PC-9 (cell line): ENCODE measurements around the gene OSBPL2. TPM values are rescaled to one million over a fixed set of nuclear protein-coding genes. Genes with fewer than 3 reads are reported as not detected.

Experiments
- BruUV-seq: library from RNA; stranded (reverse); fragments of 400-500 nt; replicated peaks from 2 replicates; lab custom pipeline; 2021; lab: Mats Ljungman, UMichigan
- CTCF ChIA-PET: fragments of 300-600 bp; sonication (Branson Sonifier 250); formaldehyde crosslinking; loops from one replicate; lab custom pipeline; 2022; ENCODE audit warnings: antibody characterized with exemption; lab: Charles Lee
- POLR2A ChIA-PET: fragments of 300-600 bp; sonication (Branson Sonifier 250); formaldehyde crosslinking; loops from one replicate; lab custom pipeline; 2022; ENCODE audit warnings: antibody characterized with exemption; ENCODE audit not compliant: unreplicated experiment; lab: Charles Lee
- DNase-seq, 2 experiments: peaks; one replicate each; pipeline versions ENCODE4 v3.0.0 to v3.0.0-alpha.2; 2015 to 2022; ENCODE audit warnings: mixed read lengths in 1 of 2
- H2AFZ ChIP-seq: fragments of 200-600 bp; sonication (generic); 2 replicates; pipeline ENCODE4 v1.8.1; 2017; ENCODE audit warnings: antibody characterized with exemption
- H3F3A ChIP-seq: fragments of 200-600 bp; sonication (generic); 2 replicates; pipeline ENCODE4 v1.8.1; 2017; ENCODE audit warnings: antibody characterized with exemption, mild to moderate bottlenecking, low read depth; ENCODE audit not compliant: insufficient read depth
- H3K27ac ChIP-seq: fragments of 200-600 bp; sonication (generic); 2 replicates; pipeline ENCODE4 v1.6.1; 2016; ENCODE audit warnings: mixed run types
- H3K27me3 ChIP-seq: fragments of 200-600 bp; sonication (generic); 2 replicates; pipeline ENCODE4 v1.6.1; 2016; ENCODE audit warnings: low read depth, mixed run types; ENCODE audit not compliant: insufficient read depth
- H3K36me3 ChIP-seq: fragments of 200-600 bp; sonication (generic); 2 replicates; pipeline ENCODE4 v1.6.1; 2016; ENCODE audit warnings: low read depth, mixed run types
- H3K4me1 ChIP-seq: fragments of 200-600 bp; sonication (generic); replicated peaks from 2 replicates; pipeline ENCODE4 v1.6.1; 2016; ENCODE audit warnings: mixed run types; ENCODE audit not compliant: insufficient read depth
- H3K4me2 ChIP-seq: fragments of 200-600 bp; sonication (generic); 2 replicates; pipeline ENCODE4 v1.6.1; 2017; ENCODE audit warnings: mixed run types
- H3K4me3 ChIP-seq: fragments of 200-600 bp; sonication (generic); 2 replicates; pipeline ENCODE4 v1.6.1; 2016; ENCODE audit warnings: mixed run types
- H3K79me2 ChIP-seq: fragments of 200-600 bp; sonication (generic); 2 replicates; pipeline ENCODE4 v1.6.1; 2017; ENCODE audit warnings: low read depth, mixed run types
- H3K9me2 ChIP-seq: fragments of 200-600 bp; sonication (generic); 2 replicates; pipeline ENCODE4 v1.8.1; 2017; ENCODE audit warnings: mild to moderate bottlenecking; ENCODE audit not compliant: insufficient read depth
- H3K9me3 ChIP-seq: fragments of 200-600 bp; sonication (generic); 2 replicates; pipeline ENCODE4 v1.8.1; 2016; ENCODE audit warnings: low read depth; ENCODE audit not compliant: insufficient read depth
- H4K20me1 ChIP-seq: fragments of 200-600 bp; sonication (generic); 2 replicates; pipeline ENCODE4 v1.8.1; 2017; ENCODE audit not compliant: insufficient read depth
- EZH2 ChIP-seq: fragments of 200-600 bp; sonication (generic); IDR thresholded peaks from 2 replicates; pipeline ENCODE4 v1.8.0; 2017; ENCODE audit warnings: antibody characterized with exemption, low read depth
- intact Hi-C: fragments of 100-400 bp; cut with micrococcal nuclease; formaldehyde crosslinking; loops from one replicate; pipeline ENCODE4 v1.10.0; 2022; ENCODE audit not compliant: unreplicated experiment
- total RNA-seq: library from RNA; stranded (reverse); gene quantifications from 2 replicates; pipeline ENCODE4 v1.2.3, GENCODE V29; 2021
- TF ChIP-seq, protein P1 (sequence below): fragments of 200-600 bp; sonication (generic); conservative IDR thresholded peaks from 2 replicates; pipeline ENCODE4 v1.6.1; 2017; ENCODE audit warnings: mixed run types, antibody characterized with exemption, mild to moderate bottlenecking, moderate library complexity

The OSBPL2 gene
- total RNA-seq, 1 experiment from 2014 or later = 84.8 TPM

DNA sequence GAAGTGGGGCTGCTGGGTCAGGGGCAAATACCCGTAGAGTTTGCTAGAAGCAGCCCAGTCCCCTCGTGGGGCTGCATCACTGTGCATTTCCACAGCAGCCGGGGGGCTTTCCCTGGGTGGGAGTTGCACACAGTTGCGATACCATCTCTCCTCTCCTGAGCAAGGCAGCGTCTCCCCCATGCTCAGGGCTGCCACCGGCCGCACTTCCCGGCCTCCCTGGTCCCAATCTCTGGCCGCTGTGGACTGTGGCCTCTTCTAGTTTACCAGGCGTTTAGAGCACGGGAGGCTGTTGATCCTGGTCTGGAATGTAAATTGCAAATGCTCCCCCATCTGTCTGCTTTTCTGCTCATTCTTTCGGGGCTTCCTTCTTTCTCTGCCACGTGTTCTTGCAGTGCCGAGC is 31.1 kb downstream of the OSBPL2 start:
- H3K9me3 ChIP-seq = peaks cover 5% of the 10 kb centered on the region; the same call in 1 of the 2 replicates
- TF ChIP-seq, protein P1, sequence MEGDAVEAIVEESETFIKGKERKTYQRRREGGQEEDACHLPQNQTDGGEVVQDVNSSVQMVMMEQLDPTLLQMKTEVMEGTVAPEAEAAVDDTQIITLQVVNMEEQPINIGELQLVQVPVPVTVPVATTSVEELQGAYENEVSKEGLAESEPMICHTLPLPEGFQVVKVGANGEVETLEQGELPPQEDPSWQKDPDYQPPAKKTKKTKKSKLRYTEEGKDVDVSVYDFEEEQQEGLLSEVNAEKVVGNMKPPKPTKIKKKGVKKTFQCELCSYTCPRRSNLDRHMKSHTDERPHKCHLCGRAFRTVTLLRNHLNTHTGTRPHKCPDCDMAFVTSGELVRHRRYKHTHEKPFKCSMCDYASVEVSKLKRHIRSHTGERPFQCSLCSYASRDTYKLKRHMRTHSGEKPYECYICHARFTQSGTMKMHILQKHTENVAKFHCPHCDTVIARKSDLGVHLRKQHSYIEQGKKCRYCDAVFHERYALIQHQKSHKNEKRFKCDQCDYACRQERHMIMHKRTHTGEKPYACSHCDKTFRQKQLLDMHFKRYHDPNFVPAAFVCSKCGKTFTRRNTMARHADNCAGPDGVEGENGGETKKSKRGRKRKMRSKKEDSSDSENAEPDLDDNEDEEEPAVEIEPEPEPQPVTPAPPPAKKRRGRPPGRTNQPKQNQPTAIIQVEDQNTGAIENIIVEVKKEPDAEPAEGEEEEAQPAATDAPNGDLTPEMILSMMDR = no peak
- TF ChIP-seq EZH2 = no peak
- H3K4me1 ChIP-seq = no peaks in the 10 kb centered on the region
- H3K36me3 ChIP-seq = peaks cover 20% of the 10 kb centered on the region
- no peak overlapping the region for H2AFZ ChIP-seq
- ChIA-PET POLR2A (no interaction called here), CTCF (no interaction called here)
- no peak overlapping the region for H3K27ac ChIP-seq
- no peaks in the 10 kb centered on the region for H3K27me3 ChIP-seq
- peaks cover 62% of the 10 kb centered on the region for H4K20me1 ChIP-seq
- peaks cover 16% of the 10 kb centered on the region for H3F3A ChIP-seq
- H3K79me2 ChIP-seq = 0 out of 2 replicates have a peak, but pooled peaks cover 5% of the 10 kb centered on the region
- DNase-seq = no peak
- H3K4me2 ChIP-seq = no peak overlapping the region
- intact Hi-C loops = loop anchor here (10.0 kb wide), 1 partner anchor 255 kb away; no protein-coding TSS in a partner anchor
- BruUV-seq = no TSS peak
- H3K9me2 ChIP-seq = no peaks in the 10 kb centered on the region
- no peak overlapping the region for H3K4me3 ChIP-seq

DNA sequence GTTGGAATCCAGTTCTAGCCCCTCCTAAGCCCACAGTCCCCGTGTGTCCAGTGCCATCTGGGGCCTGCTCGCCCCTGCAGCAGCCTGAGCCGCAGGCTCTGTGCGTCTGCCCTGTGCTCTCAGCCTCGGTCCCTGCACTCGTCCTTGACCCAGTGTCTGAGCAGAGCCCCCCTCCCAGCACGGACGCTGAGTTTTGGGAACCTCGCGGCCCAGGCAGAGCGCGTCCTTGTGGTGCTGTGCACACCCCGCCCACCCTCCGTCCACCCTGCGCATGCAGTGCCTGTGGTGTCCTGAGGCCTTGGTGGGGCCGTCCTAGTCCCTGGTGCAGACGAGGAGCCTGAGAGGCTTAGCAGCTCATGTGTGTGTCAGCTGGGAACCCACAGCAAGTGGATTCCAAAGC is 31.6 kb downstream of the OSBPL2 start:
- peaks cover 20% of the 10 kb centered on the region for H3K36me3 ChIP-seq
- DNase-seq = no peak
- POLR2A ChIA-PET = no interaction called here

DNA sequence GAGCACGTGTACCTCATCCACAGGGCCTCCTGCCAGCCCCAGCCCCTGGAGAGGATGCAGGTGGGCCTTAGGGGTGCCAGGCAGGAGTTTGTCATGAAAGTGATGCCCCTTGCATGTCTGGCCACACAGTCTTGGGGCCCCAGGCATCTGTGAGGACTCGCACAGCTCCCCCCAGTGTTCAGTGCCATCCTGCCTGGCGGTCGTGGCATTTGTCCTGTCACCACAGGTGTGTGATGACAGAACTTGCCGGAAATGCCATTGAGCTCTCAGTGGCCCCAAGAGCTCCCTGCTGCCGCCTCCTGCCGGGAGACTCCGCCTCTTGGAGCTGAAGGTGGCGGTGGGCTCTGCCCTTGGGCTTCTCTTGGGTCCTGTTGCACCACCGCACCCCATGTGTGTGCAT is 33.9 kb downstream of the OSBPL2 start:
- Histone ChIP-seq H3K4me1 (no peaks in the 10 kb centered on the region), H4K20me1 (peaks cover 72% of the 10 kb centered on the region), H3K79me2 (no peaks in the 10 kb centered on the region), H3K4me3 (no peak overlapping the region), H3K27ac (no peak overlapping the region), H3F3A (peaks cover 2% of the 10 kb centered on the region; the same call in 1 of the 2 replicates), H3K36me3 (peaks cover 10% of the 10 kb centered on the region; the same call in 1 of the 2 replicates), H3K9me3 (no peaks in the 10 kb centered on the region), H3K9me2 (no peaks in the 10 kb centered on the region), H3K27me3 (no peaks in the 10 kb centered on the region), H3K4me2 (no peak overlapping the region), H2AFZ (no peak overlapping the region)
- intact Hi-C loops = no loop called here
- TF ChIP-seq EZH2 = no peak
- TF ChIP-seq, protein P1 = no peak
- DNase-seq = no peak
- BruUV-seq = no TSS peak
- ChIA-PET POLR2A (no interaction called here), CTCF (interaction anchor here (0.6 kb wide), 1 partner anchor 199 kb away, joined by 4 read pairs; no protein-coding TSS in a partner anchor)

More for the DNA sequence above, 31.6 kb downstream of the OSBPL2 start:
- Histone ChIP-seq H2AFZ (no peak overlapping the region), H3K4me1 (no peaks in the 10 kb centered on the region), H3K9me2 (no peaks in the 10 kb centered on the region), H3K4me3 (no peak overlapping the region), H3K9me3 (peaks cover 5% of the 10 kb centered on the region; the same call in 1 of the 2 replicates), H4K20me1 (peaks cover 67% of the 10 kb centered on the region), H3K27me3 (no peaks in the 10 kb centered on the region), H3F3A (peaks cover 11% of the 10 kb centered on the region), H3K27ac (no peak overlapping the region), H3K79me2 (0 out of 2 replicates have a peak, but pooled peaks cover 5% of the 10 kb centered on the region), H3K4me2 (no peak overlapping the region)
- BruUV-seq = no TSS peak
- no peak for TF ChIP-seq EZH2
- TF ChIP-seq, protein P1 = no peak
- intact Hi-C loops = loop anchor here (10.0 kb wide), 1 partner anchor 255 kb away; no protein-coding TSS in a partner anchor
- CTCF ChIA-PET = no interaction called here
